ENCODE results near the gene NDUFS1. TPM values are rescaled to one million over a fixed set of nuclear protein-coding genes. Genes with fewer than 3 reads are reported as not detected.
"Not testable (repeated sequence)": the region's sequence is repeated elsewhere in the genome, so short reads cannot be mapped to it uniquely, and the experiment has no call there.

Gene NDUFS1
- total RNA-seq, 1 experiment from 2014 or later, result 110 TPM

GRCh38 chr2:206080927-206081326 lies 78.3 kb downstream of the NDUFS1 start:
- ChIA-PET POLR2A (ENCODE audit: unreplicated experiment) (no interaction called here), CTCF (no interaction called here)
- no TSS peak for BruUV-seq (replicated peaks)
- Histone ChIP-seq H3F3A (ENCODE audit: low read length, unreplicated experiment) (no peaks in the 10 kb centered on the region), H3K36me3 (ENCODE audit: low read depth, low read length) (no peaks in the 10 kb centered on the region), H3K27me3 (ENCODE audit: low read length) (no peaks in the 10 kb centered on the region), H3K4me1 (ENCODE audit: insufficient read depth, low read length) (peaks cover 10% of the 10 kb centered on the region), H3K4me2 (ENCODE audit: low read length) (no peak overlapping the region), H3K9me2 (replicated peaks; ENCODE audit: low read length) (no peaks in the 10 kb centered on the region), H3K9me3 (ENCODE audit: low read length) (no peaks in the 10 kb centered on the region), H4K20me1 (ENCODE audit: low read length) (no peaks in the 10 kb centered on the region), H3K9ac (ENCODE audit: low read length) (no peak overlapping the region), H3K4me3 (ENCODE audit: low read length) (no peak overlapping the region), H3K79me2 (ENCODE audit: low read length) (peaks cover 85% of the 10 kb centered on the region), H3K27ac (ENCODE audit: low read length) (no peak overlapping the region), H2AFZ (ENCODE audit: low read length) (no peak overlapping the region)
- DNase-seq (no peak), ATAC-seq (no peak)
- TF ChIP-seq EZH2phosphoT487 (IDR thresholded peaks at IDR 0.05; ENCODE audit: borderline replicate concordance, low read length), result no peak
- TF ChIP-seq CTCF (conservative IDR thresholded peaks at IDR 0.05; ENCODE audit: low read depth, low read length), result no peak
- no peak for TF ChIP-seq EZH2 (IDR thresholded peaks at IDR 0.05; ENCODE audit: low read length, unreplicated experiment)
- intact Hi-C loops (cut with micrococcal nuclease), result loop anchor here (5.0 kb wide), 2 partner anchors 44 to 59 kb away; no protein-coding TSS in a partner anchor

GRCh38 chr2:206079699-206080465 lies 79.4 kb downstream of the NDUFS1 start:
- no peak for TF ChIP-seq CTCF (conservative IDR thresholded peaks at IDR 0.05; ENCODE audit: low read depth, low read length)
- TF ChIP-seq EZH2phosphoT487 (IDR thresholded peaks at IDR 0.05; ENCODE audit: borderline replicate concordance, low read length), result no peak
- TF ChIP-seq EZH2 (IDR thresholded peaks at IDR 0.05; ENCODE audit: low read length, unreplicated experiment), result no peak
- H3K9ac ChIP-seq (ENCODE audit: low read length), result no peak overlapping the region
- no peak overlapping the region for H3K4me2 ChIP-seq (ENCODE audit: low read length)
- ChIA-PET POLR2A (ENCODE audit: unreplicated experiment) (no interaction called here), CTCF (no interaction called here)
- DNase-seq (no peak), ATAC-seq (no peak)
- peaks cover 10% of the 10 kb centered on the region for H3K4me1 ChIP-seq (ENCODE audit: insufficient read depth, low read length)
- no peak overlapping the region for H3K4me3 ChIP-seq (ENCODE audit: low read length)
- intact Hi-C loops (cut with micrococcal nuclease), result loop anchor here (5.0 kb wide), 2 partner anchors 43 to 58 kb away; no protein-coding TSS in a partner anchor
- peaks cover 93% of the 10 kb centered on the region for H3K79me2 ChIP-seq (ENCODE audit: low read length)
- no TSS peak for BruUV-seq (replicated peaks)
- H4K20me1 ChIP-seq (ENCODE audit: low read length), result no peaks in the 10 kb centered on the region
- H2AFZ ChIP-seq (ENCODE audit: low read length), result no peak overlapping the region
- no peak overlapping the region for H3K27ac ChIP-seq (ENCODE audit: low read length)
- H3K27me3 ChIP-seq (ENCODE audit: low read length), result no peaks in the 10 kb centered on the region
- no peaks in the 10 kb centered on the region for H3K9me3 ChIP-seq (ENCODE audit: low read length)
- no peaks in the 10 kb centered on the region for H3F3A ChIP-seq (ENCODE audit: low read length, unreplicated experiment)
- no peaks in the 10 kb centered on the region for H3K9me2 ChIP-seq (replicated peaks; ENCODE audit: low read length)
- H3K36me3 ChIP-seq (ENCODE audit: low read depth, low read length), result no peaks in the 10 kb centered on the region

DNA sequence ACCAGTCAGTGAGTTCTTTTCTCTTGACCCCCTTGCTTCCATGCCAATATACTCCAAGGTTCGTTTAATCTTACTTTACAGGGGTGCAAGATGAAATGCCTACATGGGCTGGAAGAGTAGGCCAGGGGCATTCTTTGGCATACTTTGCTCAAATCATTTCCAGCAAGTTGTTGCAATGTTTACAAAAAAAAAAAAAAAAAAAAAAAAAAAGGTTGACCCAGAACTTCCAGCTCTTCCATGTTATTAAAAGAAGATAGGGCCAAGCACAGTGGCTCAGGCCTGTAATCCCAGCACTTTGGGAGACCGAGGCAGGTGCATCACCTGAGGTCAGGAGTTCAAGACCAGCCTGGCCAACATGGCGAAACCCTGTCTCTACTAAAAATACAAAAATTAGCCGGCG lies 81.4 kb downstream of the NDUFS1 start:
- H3K9me2 ChIP-seq (replicated peaks; ENCODE audit: low read length); H3K27me3 ChIP-seq (ENCODE audit: low read length); DNase-seq; H3K4me1 ChIP-seq (ENCODE audit: insufficient read depth, low read length); H3K9me3 ChIP-seq (ENCODE audit: low read length); intact Hi-C loops (cut with micrococcal nuclease); H4K20me1 ChIP-seq (ENCODE audit: low read length); H3K4me3 ChIP-seq (ENCODE audit: low read length); H3K9ac ChIP-seq (ENCODE audit: low read length); ATAC-seq; H3F3A ChIP-seq (ENCODE audit: low read length, unreplicated experiment); CTCF ChIA-PET; H3K27ac ChIP-seq (ENCODE audit: low read length); H3K4me2 ChIP-seq (ENCODE audit: low read length); H3K36me3 ChIP-seq (ENCODE audit: low read depth, low read length); BruUV-seq (replicated peaks); POLR2A ChIA-PET (ENCODE audit: unreplicated experiment); H2AFZ ChIP-seq (ENCODE audit: low read length): not testable (repeated sequence)
- H3K79me2 ChIP-seq (ENCODE audit: low read length), result peaks cover 89% of the 10 kb centered on the region
